Stimulated activated CD4-positive, alpha-beta T cell treated with anti-CD3 and anti-CD28 coated beads, Interleukin-15, amount 100 ng/mL, for 1 hour (primary cell): Measurements from ENCODE around the gene METTL21C.

Experiments
- DNase-seq, 2 donors: peaks; one replicate each; pipeline ENCODE4 v3.0.0-alpha.2; 2020; ENCODE audit warnings: low read depth in 1 of 2, low spot score in 1 of 2

The METTL21C gene

GRCh38 chr13:102694937-102695336 is at the start of gene METTL21C:
Gene METTL21C (minus strand): TSS chr13:102695044. CDS start chr13:102694498, 546 bp downstream.
- no peak for DNase-seq

DNA sequence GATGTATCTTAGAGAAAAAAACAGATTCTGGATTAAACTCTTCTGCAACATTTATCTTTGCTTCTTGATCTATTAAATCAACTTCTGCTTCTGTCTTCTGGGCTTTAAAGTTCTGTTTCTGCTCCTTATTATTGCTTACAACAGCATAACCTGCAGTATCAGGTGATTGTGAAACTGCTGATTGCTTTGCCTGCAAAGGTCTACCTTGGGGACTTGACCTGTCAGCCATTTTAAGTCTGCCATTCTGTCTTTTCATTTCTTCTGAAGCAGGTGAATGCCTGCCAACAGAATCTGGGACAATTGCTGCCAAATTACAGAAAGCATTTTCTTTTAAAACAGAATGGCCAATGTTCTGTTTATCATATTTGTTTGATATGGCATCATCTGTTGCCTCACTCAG is 47.7 kb upstream of the METTL21C start:
- no peak for DNase-seq

DNA sequence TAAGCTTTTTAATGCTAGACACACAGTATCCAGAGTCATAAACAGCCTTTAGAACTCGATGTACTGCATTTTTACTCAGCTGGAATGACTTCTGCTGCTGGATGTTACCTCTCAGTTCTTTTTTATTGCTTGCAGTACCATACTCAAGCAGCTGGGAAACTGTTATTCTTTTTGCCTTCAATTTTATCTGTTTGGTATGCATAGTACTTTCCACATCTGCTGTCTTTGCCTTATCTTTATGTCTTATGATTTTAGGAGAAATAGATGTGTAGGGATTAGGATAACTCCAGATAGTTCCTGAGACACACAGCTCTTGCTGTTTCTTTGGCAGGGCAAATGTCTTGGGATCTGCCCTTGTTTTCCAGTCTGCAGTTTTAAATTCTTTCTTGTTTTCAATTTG is 47.3 kb upstream of the METTL21C start:
- DNase-seq: no peak

DNA sequence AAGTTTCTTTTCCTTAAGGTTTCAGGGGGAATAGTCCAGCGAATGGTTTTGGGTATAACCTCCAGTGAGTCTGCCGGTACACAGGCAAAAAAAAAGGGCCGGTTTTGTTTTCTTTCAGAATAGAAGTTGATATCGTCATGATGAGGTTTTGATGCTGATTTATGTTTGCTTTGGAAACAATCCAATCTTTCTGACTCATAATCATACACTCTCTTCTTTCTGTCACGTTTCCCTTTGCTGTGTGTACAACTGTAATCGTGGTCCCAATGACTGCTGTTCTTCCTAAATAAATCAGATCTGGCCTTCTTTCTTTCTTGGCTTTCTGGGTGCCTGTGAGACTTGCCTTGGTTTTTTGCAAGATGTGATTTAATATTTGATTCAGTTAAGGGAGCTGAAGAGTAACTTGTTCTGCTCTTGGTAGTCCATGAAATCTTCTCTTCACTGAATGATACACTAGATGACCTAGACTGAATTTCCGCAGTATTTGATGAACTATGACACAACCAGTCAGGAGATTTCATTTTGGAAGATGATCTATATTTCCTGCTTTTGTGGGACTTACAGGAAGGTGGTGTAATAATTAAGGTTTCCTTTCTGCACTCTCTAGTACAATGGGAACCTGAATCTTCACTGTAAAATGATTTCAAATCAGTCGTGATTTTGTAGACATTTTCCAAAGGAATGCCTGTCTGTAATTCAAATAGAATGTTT is 34.9 kb upstream of the METTL21C start:
- DNase-seq: no peak

- no peak for DNase-seq
These were observed 31.6 kb upstream of the METTL21C start for GRCh38 chr13:102726430-102726829.

- DNase-seq: no peak
These were observed 30.1 kb upstream of the METTL21C start for GRCh38 chr13:102724923-102725322.

GRCh38 chr13:102721800-102722231 is 27.0 kb upstream of the METTL21C start:
- DNase-seq: no peak

DNA sequence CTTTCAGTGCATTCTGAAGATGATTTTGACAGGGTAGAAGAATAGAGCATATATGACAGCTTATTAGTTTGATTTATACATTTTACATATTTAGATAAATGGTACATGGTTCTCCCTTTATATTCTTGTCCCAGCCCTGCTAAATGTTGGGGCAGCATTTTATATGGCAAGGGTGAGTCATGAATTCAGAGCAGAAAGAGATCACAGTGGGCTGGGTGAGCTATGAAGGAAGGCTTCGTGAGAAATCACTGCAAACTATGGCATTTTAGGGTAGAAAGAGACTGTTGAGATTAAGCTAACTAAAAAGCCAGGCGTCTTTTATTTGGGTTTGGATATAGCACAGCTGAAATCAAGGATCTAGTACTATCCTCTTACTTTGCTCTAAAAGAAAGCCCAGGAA is 23.9 kb upstream of the METTL21C start:
- DNase-seq: no peak

- DNase-seq: no peak
These were observed 20.6 kb upstream of the METTL21C start for GRCh38 chr13:102715447-102715846.

DNA sequence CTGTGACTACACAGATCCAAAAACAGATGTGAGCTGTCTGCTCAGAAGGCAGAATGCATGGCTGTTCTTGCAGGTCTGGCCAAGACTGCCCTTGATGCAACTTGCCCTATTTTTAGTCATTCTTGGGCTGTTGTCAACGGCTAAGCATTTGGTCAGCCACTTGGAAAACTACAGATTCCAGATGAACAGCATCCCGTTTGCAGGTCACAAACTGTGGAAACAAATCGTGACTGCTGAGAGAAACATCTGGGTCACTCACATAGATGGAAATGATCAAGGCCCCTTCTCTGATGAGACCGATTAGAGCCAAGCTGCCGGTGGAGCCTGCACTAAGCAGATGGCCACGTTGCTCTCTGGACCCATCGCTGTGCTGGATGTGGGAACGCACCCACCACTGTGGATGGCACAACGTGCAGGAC is 15.4 kb upstream of the METTL21C start:
- no peak for DNase-seq

DNA sequence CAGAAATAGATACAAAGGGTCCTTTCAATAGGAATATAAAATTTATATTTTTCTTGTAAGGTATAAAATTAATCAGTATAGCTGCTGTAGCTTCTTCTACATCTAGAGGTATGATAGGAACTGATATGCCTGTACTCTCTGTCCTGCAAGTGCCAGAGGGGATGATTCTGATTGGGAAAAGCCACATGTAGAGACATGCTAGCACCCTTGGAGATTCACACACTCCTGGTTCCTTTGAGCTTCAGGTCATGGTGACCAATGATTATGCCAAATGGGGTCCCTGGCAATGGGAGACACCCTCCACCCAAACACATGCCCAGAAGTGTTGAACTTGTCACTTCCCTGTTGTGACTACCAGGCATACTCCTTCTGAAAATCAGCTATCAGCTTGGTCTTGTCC is 14.7 kb upstream of the METTL21C start:
- no peak for DNase-seq

- DNase-seq: no peak
These were observed 14.1 kb upstream of the METTL21C start for GRCh38 chr13:102708991-102709390.

GRCh38 chr13:102708211-102708610 is 13.4 kb upstream of the METTL21C start:
- no peak for DNase-seq

DNA sequence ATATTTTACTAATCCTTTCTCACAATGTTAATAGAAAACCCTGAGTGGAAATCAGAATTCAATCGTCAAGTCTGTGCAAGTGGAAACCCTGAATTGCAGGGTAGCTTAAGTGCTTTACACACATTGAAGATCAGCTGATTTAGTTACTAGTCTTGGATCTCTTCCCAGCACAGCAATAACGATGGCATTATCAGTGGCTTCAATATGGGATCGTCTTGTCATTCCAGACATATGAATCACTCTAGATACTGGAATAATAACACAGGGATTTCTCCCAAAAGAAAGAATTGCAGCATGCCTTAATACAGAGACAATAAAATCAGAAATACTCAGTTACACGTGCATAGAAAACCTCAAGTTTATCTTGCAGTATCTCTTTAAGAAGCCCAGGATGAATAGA is 12.6 kb upstream of the METTL21C start:
- DNase-seq: no peak

GRCh38 chr13:102704238-102705058 is 9.6 kb upstream of the METTL21C start:
- no peak for DNase-seq

GRCh38 chr13:102703726-102704035 is 8.8 kb upstream of the METTL21C start:
- no peak for DNase-seq

DNA sequence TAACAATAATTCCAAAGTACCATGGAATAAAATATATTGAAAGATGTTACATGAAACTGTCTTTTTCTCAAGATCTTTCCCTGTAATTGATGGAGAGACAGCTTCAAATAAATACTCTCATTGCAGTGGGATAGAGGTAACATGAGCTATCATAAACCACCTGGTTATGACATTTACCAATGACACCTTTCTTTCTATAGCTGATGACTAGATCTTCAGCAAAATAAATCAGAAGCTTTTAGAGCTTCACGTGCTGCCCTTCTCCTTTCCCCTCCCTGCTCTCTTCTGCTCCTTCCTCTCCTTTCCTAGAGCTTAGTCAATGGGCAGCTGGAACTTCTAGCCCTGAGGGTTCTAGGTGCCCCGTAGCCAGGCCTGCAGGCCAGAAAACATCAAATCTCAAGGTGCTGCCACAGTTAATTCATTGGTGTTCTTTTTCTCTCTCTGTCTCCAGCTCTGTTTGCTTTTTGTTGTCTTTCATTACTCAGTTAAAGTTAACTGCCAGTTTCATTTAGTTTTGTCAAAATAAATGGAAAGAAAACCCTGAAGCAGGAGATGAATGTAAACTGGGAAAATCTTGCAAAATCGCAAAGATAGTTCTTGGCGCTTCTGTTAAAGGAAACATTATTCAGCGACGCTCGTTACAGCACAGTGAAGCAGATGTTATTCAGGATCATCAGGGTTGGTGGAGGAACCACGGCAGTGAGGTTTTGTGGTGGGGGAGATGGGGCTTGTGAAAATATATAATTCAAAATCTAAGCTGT is 8.3 kb upstream of the METTL21C start:
- DNase-seq: no peak

GRCh38 chr13:102701331-102701730 is 6.5 kb upstream of the METTL21C start:
- DNase-seq: no peak

DNA sequence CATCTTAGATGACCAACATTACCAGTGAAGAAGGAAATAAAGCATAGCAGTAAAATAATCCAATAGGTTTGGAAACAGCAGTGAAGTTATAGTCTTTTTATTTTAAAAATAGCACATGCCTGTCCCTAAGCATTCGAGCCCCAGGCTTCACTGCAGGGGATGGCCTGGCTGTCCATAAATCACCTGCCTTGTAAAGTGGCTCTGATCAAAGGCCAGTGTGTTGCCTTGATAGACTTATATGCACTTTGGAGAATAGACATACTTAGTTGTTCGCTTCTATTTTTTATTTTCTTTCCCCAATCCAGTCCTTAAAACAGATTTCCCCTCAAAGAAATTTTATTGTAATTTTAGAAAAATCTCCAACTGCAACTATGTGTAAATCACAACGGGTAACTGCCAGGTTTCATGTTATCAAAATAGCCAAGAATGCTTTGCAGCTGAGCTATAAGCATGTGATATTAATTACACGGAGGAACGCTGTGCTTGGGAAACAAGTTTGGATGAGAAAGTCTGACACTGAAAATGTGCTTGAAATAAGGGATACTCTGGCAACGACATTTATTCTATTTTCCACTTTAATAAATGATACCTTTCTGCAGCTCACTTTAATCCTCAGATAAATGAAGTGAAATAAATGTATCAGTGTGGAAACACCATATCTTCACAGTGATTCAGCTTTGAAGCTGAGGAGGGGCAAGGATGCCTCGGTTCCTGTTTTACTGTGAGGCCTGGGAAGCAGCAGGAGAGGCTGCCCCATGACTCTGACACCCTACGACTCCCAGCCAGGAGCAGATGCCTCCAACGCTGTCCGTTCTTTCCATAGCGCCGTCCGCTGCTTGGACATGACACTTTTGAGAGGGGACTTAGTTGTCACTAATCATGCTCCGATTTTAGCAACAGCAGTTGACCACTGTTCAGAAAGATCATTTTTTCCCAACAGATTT is 5.5 kb upstream of the METTL21C start:
- no peak for DNase-seq

- no peak for DNase-seq
These were observed 4.7 kb upstream of the METTL21C start for GRCh38 chr13:102699504-102699903.

GRCh38 chr13:102698649-102698980 is 3.8 kb upstream of the METTL21C start:
- DNase-seq: no peak
